ENCODE measurements around the gene TMEM168. TPM values are rescaled to one million over a fixed set of nuclear protein-coding genes. Genes with fewer than 3 reads are reported as not detected.

The TMEM168 gene
- total and polyA plus RNA-seq, 2 of the 13 experiments (the other 11 are each of a cell fraction or from before 2014, with no cell fraction given) = 8.7 to 15.7 TPM

DNA sequence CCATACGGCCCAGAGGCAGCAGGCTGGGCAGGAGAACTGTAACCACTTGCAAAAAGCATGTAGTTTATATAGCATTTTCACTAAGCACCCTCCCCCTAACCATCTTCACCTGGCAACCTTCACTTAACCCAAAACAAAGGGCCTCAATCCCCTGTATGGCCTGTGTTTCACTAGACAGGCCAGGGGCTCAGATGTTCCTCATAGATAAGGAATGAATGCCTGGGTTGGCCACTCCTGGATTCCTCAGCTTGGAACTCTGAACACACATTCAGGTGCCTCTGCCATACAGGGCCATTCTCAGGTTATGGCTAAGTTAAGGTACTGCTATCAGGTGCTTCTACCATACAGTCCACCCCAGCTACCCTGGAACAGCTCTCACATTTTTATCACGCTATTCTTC is 10.3 kb upstream of the TMEM168 start:
- ATAC-seq = no peak
- H3K79me2 ChIP-seq (ENCODE audit: insufficient read depth, low read length) = no peaks in the 10 kb centered on the region
- no peak overlapping the region for H3K4me3 ChIP-seq (replicated peaks in 1 of 3; ENCODE audit: insufficient read depth in 1 of 3, low read depth in 2 of 3, low read length in 3 of 3)
- intact Hi-C loops (cut with micrococcal nuclease; ENCODE audit: unreplicated experiment) = no loop called here
- no TSS peak for BruUV-seq (replicated peaks)
- POLR2A ChIA-PET = no interaction called here
- H3K27me3 ChIP-seq (ENCODE audit: control insufficient read depth in 1 of 2, insufficient read depth in 2 of 2, low read length in 2 of 2) = no peaks in the 10 kb centered on the region
- 8% methylated on average over 2 of the region's 2 CpGs for WGBS (ENCODE audit: low lambda C conversion rate)
- no peaks in the 10 kb centered on the region for H3K4me1 ChIP-seq (ENCODE audit: insufficient read depth, low read length)
- no peak for FAIRE-seq
- H3K9me3 ChIP-seq (ENCODE audit: low read length) = no peaks in the 10 kb centered on the region
- no peak overlapping the region for H3K4me2 ChIP-seq (ENCODE audit: low read depth, low read length)
- H4K20me1 ChIP-seq (ENCODE audit: insufficient read depth, low read length) = no peaks in the 10 kb centered on the region
- no peak overlapping the region for H2AFZ ChIP-seq (ENCODE audit: low read length)
- H3K9ac ChIP-seq (ENCODE audit: insufficient read depth, low read depth, low read length) = no peak overlapping the region
- H3K36me3 ChIP-seq (replicated peaks in 1 of 2; ENCODE audit: control insufficient read depth in 1 of 2, insufficient read depth in 2 of 2, low read length in 2 of 2) = no peaks in the 10 kb centered on the region
- in situ Hi-C loops (cut with HindIII; ENCODE audit: extremely low pct_ligation_motif_present, low pct_unique_long_range_greater_than_20kb) = no loop called here
- H3K27ac ChIP-seq (ENCODE audit: extremely low read length, insufficient read depth, low read length) = no peak overlapping the region
- DNase-seq (ENCODE audit: low spot score) = no peak
- CTCF ChIA-PET (ENCODE audit: low intra/inter-chr PET ratio, low total read pairs) = no interaction called here
- no peak for TF ChIP-seq ZBTB7B (CRISPR knock-in tag; IDR thresholded peaks at IDR 0.05)
- no peak for TF ChIP-seq RBM22 (optimal IDR thresholded peaks at IDR 0.05; ENCODE audit: low read length)
- TF ChIP-seq ZNF878 (CRISPR knock-in tag; IDR thresholded peaks at IDR 0.05) = no peak
- TF ChIP-seq ZNF589 (CRISPR knock-in tag; conservative IDR thresholded peaks at IDR 0.05) = no peak
- TF ChIP-seq, protein P1, sequence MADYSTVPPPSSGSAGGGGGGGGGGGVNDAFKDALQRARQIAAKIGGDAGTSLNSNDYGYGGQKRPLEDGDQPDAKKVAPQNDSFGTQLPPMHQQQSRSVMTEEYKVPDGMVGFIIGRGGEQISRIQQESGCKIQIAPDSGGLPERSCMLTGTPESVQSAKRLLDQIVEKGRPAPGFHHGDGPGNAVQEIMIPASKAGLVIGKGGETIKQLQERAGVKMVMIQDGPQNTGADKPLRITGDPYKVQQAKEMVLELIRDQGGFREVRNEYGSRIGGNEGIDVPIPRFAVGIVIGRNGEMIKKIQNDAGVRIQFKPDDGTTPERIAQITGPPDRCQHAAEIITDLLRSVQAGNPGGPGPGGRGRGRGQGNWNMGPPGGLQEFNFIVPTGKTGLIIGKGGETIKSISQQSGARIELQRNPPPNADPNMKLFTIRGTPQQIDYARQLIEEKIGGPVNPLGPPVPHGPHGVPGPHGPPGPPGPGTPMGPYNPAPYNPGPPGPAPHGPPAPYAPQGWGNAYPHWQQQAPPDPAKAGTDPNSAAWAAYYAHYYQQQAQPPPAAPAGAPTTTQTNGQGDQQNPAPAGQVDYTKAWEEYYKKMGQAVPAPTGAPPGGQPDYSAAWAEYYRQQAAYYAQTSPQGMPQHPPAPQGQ (CRISPR knock-in tag; IDR thresholded peaks at IDR 0.05; ENCODE audit: borderline replicate concordance) = no peak
- TF ChIP-seq, protein P2, sequence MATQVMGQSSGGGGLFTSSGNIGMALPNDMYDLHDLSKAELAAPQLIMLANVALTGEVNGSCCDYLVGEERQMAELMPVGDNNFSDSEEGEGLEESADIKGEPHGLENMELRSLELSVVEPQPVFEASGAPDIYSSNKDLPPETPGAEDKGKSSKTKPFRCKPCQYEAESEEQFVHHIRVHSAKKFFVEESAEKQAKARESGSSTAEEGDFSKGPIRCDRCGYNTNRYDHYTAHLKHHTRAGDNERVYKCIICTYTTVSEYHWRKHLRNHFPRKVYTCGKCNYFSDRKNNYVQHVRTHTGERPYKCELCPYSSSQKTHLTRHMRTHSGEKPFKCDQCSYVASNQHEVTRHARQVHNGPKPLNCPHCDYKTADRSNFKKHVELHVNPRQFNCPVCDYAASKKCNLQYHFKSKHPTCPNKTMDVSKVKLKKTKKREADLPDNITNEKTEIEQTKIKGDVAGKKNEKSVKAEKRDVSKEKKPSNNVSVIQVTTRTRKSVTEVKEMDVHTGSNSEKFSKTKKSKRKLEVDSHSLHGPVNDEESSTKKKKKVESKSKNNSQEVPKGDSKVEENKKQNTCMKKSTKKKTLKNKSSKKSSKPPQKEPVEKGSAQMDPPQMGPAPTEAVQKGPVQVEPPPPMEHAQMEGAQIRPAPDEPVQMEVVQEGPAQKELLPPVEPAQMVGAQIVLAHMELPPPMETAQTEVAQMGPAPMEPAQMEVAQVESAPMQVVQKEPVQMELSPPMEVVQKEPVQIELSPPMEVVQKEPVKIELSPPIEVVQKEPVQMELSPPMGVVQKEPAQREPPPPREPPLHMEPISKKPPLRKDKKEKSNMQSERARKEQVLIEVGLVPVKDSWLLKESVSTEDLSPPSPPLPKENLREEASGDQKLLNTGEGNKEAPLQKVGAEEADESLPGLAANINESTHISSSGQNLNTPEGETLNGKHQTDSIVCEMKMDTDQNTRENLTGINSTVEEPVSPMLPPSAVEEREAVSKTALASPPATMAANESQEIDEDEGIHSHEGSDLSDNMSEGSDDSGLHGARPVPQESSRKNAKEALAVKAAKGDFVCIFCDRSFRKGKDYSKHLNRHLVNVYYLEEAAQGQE (IDR thresholded peaks at IDR 0.05; ENCODE audit: borderline replicate concordance in 1 of 2, low read depth in 1 of 2, low read length in 2 of 2) = no peak
- TF ChIP-seq, protein P3, sequence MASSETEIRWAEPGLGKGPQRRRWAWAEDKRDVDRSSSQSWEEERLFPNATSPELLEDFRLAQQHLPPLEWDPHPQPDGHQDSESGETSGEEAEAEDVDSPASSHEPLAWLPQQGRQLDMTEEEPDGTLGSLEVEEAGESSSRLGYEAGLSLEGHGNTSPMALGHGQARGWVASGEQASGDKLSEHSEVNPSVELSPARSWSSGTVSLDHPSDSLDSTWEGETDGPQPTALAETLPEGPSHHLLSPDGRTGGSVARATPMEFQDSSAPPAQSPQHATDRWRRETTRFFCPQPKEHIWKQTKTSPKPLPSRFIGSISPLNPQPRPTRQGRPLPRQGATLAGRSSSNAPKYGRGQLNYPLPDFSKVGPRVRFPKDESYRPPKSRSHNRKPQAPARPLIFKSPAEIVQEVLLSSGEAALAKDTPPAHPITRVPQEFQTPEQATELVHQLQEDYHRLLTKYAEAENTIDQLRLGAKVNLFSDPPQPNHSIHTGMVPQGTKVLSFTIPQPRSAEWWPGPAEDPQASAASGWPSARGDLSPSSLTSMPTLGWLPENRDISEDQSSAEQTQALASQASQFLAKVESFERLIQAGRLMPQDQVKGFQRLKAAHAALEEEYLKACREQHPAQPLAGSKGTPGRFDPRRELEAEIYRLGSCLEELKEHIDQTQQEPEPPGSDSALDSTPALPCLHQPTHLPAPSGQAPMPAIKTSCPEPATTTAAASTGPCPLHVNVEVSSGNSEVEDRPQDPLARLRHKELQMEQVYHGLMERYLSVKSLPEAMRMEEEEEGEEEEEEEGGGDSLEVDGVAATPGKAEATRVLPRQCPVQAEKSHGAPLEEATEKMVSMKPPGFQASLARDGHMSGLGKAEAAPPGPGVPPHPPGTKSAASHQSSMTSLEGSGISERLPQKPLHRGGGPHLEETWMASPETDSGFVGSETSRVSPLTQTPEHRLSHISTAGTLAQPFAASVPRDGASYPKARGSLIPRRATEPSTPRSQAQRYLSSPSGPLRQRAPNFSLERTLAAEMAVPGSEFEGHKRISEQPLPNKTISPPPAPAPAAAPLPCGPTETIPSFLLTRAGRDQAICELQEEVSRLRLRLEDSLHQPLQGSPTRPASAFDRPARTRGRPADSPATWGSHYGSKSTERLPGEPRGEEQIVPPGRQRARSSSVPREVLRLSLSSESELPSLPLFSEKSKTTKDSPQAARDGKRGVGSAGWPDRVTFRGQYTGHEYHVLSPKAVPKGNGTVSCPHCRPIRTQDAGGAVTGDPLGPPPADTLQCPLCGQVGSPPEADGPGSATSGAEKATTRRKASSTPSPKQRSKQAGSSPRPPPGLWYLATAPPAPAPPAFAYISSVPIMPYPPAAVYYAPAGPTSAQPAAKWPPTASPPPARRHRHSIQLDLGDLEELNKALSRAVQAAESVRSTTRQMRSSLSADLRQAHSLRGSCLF (CRISPR knock-in tag; IDR thresholded peaks at IDR 0.05; ENCODE audit: borderline replicate concordance) = no peak
- TF ChIP-seq FOXC1 (CRISPR knock-in tag; IDR thresholded peaks at IDR 0.05; ENCODE audit: borderline replicate concordance) = no peak
- no peak for TF ChIP-seq ARNTL (CRISPR knock-in tag; IDR thresholded peaks at IDR 0.05)
- TF ChIP-seq PLRG1 (conservative IDR thresholded peaks at IDR 0.05) = no peak
- TF ChIP-seq SMARCC2 (IDR thresholded peaks at IDR 0.05) = no peak
- TF ChIP-seq ERF (CRISPR knock-in tag; IDR thresholded peaks at IDR 0.05) = no peak
- no peak for TF ChIP-seq PHF20 (CRISPR knock-in tag; IDR thresholded peaks at IDR 0.05)
- no peak for TF ChIP-seq ZNF724P (CRISPR knock-in tag; IDR thresholded peaks at IDR 0.05; ENCODE audit: borderline replicate concordance)
- TF ChIP-seq MAF1 (CRISPR knock-in tag; IDR thresholded peaks at IDR 0.05; ENCODE audit: borderline replicate concordance) = no peak
- no peak for TF ChIP-seq MXI1 (IDR thresholded peaks at IDR 0.05; ENCODE audit: borderline replicate concordance, low read depth, low read length)
